ENCODE measurements around the gene ACSL4. TPM values are rescaled to one million over a fixed set of nuclear protein-coding genes. Genes with fewer than 3 reads are reported as not detected.
A peak's percentile ranks its signal among the peaks of the same experiment; 100 is the strongest.
"Not testable (repeated sequence)": the region's sequence is repeated elsewhere in the genome, so short reads cannot be mapped to it uniquely, and the experiment has no call there.

Gene ACSL4
- 30.2 and 37.8 TPM in 2 replicates for total RNA-seq (2014; rRNA removed; shearing (Covaris generic))

GRCh38 chrX:109732807-109733612, at the start of gene ACSL4:
Gene ACSL4, minus strand, starts transcription at chrX:109733257. Its CDS starts 49,894 bp downstream, at chrX:109683363.
- DNase-seq (ENCODE audit: low spot score) = peak; percentile 83

DNA sequence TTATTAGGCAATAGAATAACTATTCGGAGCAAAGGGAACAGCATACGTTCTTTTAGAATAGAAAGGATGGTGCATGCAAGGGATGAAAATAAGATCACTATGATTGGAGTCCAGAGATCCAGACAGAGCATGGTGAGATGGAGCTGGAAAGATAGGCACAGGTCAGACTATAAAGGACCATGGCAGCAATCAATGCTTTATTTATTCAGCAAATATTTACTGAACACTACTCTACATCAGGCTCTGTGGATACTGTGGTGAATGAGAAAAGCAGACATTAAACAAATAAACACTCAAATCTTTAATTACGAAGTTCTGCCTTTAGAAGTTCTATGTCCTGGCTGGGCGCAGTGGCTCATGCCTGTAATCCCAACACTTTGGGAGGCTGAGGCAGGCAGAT, 44.7 kb upstream of the ACSL4 start:
- no peak for DNase-seq (ENCODE audit: low spot score)

DNA sequence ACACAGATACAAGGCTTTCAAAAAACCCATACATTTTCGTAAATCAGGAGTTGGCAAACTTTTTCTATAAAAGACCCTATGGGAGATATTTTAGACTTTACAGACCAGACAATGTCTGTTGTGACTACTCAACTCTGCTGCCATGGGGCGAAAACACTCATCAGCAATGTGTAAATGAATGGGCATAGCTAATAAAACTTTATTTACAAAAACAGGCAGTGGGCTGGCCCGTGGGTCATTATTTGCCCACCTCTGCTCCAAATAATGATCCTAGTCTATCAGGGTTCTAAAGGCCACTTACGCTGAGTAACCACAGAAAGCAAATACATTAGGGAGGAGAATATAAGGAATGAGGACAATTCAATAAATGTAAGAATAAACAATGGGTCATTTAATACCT, 43.9 kb upstream of the ACSL4 start:
- no peak for DNase-seq (ENCODE audit: low spot score)

GRCh38 chrX:109776432-109776831, 43.4 kb upstream of the ACSL4 start:
- DNase-seq (ENCODE audit: low spot score) = no peak

- DNase-seq (ENCODE audit: low spot score) = no peak
Observed at GRCh38 chrX:109775386-109775785, 42.3 kb upstream of the ACSL4 start.

GRCh38 chrX:109774706-109775105, 41.6 kb upstream of the ACSL4 start:
- no peak for DNase-seq (ENCODE audit: low spot score)

DNA sequence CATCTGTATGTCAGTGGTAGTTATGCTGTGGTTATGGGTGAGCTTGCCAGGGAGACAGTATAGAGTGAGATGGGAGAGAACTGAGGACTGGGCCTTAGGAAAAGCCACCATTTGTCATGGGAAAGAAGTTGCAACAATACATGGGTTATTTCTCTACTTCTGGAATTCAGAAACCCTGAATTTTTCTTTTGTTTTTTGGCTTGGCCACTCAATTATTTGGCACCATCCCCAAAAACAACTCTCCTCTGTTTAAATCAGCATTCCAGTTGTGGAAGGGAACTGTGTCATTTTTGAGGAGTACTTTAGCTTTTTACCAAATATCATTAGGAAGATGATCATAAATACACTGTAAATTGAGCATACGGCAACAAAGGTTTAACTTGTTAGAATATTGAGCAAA, 41.1 kb upstream of the ACSL4 start:
- no peak for DNase-seq (ENCODE audit: low spot score)

GRCh38 chrX:109773374-109773773, 40.3 kb upstream of the ACSL4 start:
- no peak for DNase-seq (ENCODE audit: low spot score)

GRCh38 chrX:109770780-109771179, 37.7 kb upstream of the ACSL4 start:
- DNase-seq (ENCODE audit: low spot score) = no peak

DNA sequence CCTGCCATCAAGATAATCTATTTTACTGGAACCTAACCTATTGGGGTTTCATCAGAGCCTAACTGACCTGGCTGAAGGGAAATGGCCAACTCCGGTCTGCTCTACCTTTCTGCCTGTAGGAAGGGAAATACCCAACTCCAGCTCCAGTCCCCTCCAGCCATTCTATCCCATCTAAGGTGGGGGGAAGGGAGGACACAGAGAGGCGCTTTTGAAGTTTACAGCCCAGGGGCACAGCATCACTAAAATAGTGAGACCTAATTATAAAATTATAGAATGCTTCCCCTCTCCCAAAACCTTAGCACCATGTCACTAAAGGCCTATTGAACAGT, 27.8 kb upstream of the ACSL4 start:
- DNase-seq (ENCODE audit: low spot score) = no peak

DNA sequence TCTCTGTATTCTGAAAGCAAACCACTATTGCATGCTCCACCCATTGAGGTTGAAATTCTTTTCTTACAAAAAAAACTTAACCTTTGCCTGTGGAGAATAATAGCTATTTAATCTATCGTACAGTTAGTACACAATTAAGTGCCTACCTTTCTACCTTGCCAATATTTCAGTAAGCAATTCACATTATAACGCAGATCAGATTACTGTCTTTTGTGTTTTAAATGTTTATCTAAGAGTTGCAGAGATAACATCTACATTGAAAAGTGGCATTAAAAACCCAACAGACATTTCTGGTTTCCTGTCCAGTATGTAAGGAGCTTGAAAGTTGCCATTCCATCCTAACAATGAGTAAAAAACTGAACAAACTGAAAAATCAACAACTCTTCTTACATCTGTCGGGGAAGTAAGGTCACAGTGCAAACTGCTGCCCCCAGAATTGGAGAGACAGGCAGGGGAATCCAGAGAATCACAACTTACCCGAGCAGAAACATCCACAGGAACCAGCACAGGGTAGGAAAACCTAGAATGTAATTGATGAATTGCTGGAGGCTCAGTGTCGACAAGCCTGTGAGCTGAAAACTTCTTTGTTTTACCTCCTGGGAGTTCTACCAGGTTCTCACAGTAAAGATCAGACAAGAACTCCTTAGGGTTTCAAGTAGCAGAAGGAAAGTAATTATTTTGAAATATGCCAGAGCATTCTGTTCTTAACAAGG, 27.3 kb upstream of the ACSL4 start:
- DNase-seq (ENCODE audit: low spot score) = peak; percentile 28

GRCh38 chrX:109753256-109753655, 20.2 kb upstream of the ACSL4 start:
- DNase-seq (ENCODE audit: low spot score) = peak; percentile 25

DNA sequence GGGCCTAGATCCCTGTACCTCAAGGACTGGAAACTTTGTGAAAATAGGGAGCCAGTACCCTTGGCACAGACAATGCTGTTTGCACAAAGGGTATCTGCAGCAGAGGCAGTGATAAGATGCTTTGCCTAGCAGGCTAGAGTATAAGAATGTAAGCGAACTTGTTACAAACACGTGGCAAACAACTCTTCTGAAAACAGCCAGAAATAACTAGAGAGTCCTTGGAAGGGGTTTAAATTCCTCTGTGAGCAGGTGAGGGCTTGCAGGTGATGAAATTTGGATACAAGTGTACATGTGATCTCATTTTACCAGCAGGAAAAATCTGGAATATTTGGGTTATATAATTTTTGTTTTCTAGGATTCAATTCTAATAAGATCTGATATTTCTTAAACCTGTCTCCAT, 18.6 kb upstream of the ACSL4 start:
- DNase-seq (ENCODE audit: low spot score) = no peak

- no peak for DNase-seq (ENCODE audit: low spot score)
Observed at GRCh38 chrX:109749207-109749606, 16.1 kb upstream of the ACSL4 start.

- DNase-seq (ENCODE audit: low spot score) = no peak
Observed at GRCh38 chrX:109747681-109748080, 14.6 kb upstream of the ACSL4 start.

DNA sequence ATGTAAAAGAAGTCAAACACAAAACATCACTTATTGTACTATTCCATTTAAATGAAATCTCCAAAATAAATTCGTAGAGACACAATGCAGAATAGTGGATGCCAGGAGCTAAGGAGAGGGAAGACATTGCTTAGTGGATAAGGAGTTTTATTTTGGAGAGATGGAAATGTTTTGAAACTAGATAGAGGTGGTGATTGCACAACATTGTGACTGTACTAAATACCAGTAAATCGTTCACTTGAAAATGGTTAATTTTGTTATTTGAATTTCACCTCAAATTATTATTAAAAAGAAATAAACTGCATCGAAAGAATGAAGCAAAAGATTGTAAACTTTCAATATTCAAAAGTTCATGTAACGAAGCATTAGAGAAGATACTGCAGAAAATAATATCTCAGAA, 9.7 kb upstream of the ACSL4 start:
- no peak for DNase-seq (ENCODE audit: low spot score)

- not testable (repeated sequence) for DNase-seq (ENCODE audit: low spot score)
Observed at GRCh38 chrX:109740896-109741295, 7.8 kb upstream of the ACSL4 start.

DNA sequence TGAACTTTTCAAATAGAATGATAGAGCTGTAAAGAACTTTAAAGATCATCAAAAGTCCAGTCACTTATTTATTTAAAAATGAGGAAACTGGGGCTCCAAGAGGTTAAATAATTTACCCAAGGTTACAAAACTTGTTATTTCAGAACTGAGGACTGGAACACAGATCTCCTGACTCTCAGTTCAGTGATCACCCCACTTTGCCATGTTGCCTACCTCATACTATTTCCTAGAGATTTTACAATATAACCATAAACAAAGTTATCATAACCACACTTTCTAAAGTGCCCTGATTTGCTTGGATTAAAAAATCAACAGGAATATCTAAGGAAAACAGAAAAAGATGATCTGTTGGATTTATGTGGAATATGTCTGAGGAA, 7.4 kb upstream of the ACSL4 start:
- no peak for DNase-seq (ENCODE audit: low spot score)

- no peak for DNase-seq (ENCODE audit: low spot score)
Observed at GRCh38 chrX:109739625-109740432, 6.8 kb upstream of the ACSL4 start.

DNA sequence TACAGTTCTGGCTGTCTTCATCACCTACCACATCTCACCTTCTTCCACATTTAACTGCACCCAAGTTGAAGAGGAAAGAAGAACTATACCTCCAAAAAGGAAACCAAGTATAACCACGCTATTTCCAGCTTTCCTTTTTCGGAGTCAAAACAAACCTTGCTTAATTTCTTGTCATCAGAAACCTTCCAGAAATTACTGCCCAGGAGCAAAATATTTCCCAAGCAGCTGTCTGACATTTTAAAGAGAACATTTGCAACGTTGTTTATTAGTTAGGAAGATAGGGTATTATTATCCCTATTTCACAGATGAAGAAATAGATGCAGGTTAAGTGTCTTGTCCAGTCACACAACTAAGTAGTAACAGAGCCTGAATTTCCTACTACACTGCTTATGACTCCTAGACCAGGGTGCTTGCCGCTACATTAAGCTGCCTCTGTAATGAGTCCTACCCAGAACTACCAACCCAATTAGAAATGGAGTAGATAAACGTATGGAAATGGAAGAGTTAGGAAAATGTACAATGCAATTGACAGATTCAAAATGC, 2.2 kb upstream of the ACSL4 start:
- no peak for DNase-seq (ENCODE audit: low spot score)

DNA sequence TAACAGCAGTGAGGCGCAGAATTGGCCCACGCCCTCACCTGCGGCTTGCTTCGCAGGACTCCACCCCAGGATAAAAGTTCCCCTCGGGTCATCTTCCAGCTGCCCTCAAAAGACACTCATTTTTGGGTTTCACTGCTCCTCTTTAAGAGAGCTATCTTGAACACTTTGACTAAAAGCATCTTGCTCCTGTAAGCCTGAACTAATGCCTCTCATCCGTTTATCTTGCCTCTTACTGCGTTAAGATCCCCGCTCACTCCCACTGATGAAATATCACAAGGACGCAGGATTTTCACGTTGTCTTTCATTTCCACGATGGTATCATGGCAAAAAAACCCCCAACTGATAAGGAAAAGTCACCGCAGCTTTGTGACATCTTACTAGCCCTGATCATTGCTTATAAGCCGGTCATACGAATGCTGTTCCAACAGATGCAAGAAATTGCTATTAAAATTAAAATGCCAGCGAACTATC, 591 bp upstream of the ACSL4 start:
- no peak for DNase-seq (ENCODE audit: low spot score)
